KMS-11 (cell line): Measurements from ENCODE around the gene STK32B.

Experiments used
- H2AFZ ChIP-seq: fragments of 200-600 bp; sonication (generic); 2 replicates; pipeline ENCODE4 v1.6.1; 2016; ENCODE audit warnings: antibody characterized with exemption, mixed run types, low read depth
- H3K27ac ChIP-seq: fragments of 200-600 bp; sonication (generic); 2 replicates; pipeline ENCODE4 v1.6.1; 2016; ENCODE audit warnings: mild to moderate bottlenecking, mixed run types
- H3K27me3 ChIP-seq: fragments of 200-600 bp; sonication (generic); 2 replicates; pipeline ENCODE4 v1.6.1; 2017; ENCODE audit warnings: mild to moderate bottlenecking, low read depth, mixed run types, moderate library complexity; ENCODE audit not compliant: insufficient read depth
- H3K36me3 ChIP-seq: fragments of 200-600 bp; sonication (generic); 2 replicates; pipeline ENCODE4 v1.6.1; 2017; ENCODE audit warnings: mild to moderate bottlenecking, mixed run types; ENCODE audit not compliant: insufficient read depth
- H3K4me1 ChIP-seq: fragments of 200-600 bp; sonication (generic); 2 replicates; pipeline ENCODE4 v1.6.1; 2016; ENCODE audit warnings: mild to moderate bottlenecking, low read depth, mixed run types; ENCODE audit not compliant: poor library complexity, severe bottlenecking
- H3K4me2 ChIP-seq: fragments of 200-600 bp; sonication (generic); 2 replicates; pipeline ENCODE4 v1.7.0; 2016; ENCODE audit warnings: mild to moderate bottlenecking, mixed run types
- H3K4me3 ChIP-seq: fragments of 200-600 bp; sonication (generic); IDR thresholded peaks from 2 replicates; pipeline ENCODE4 v1.6.1; 2017; ENCODE audit warnings: low read depth, low read length, mixed read lengths; ENCODE audit not compliant: insufficient read depth
- H3K79me2 ChIP-seq: fragments of 200-600 bp; sonication (generic); 2 replicates; pipeline ENCODE4 v1.6.1; 2016; ENCODE audit warnings: low read depth, mixed run types; ENCODE audit not compliant: insufficient read depth
- H3K9ac ChIP-seq: fragments of 200-600 bp; sonication (generic); 2 replicates; pipeline ENCODE4 v1.6.1; 2016; ENCODE audit warnings: mild to moderate bottlenecking, mixed run types
- H4K20me1 ChIP-seq: fragments of 200-600 bp; sonication (generic); 2 replicates; pipeline ENCODE4 v1.6.1; 2016; ENCODE audit warnings: mild to moderate bottlenecking, mixed run types; ENCODE audit not compliant: insufficient read depth
- TF ChIP-seq, protein P1 (sequence below): fragments of 200-600 bp; sonication (generic); conservative IDR thresholded peaks from 2 replicates; pipeline ENCODE4 v1.6.1; 2017; ENCODE audit warnings: low read depth, mild to moderate bottlenecking, antibody characterized with exemption, low read length, moderate library complexity, mixed read lengths

Gene STK32B

DNA sequence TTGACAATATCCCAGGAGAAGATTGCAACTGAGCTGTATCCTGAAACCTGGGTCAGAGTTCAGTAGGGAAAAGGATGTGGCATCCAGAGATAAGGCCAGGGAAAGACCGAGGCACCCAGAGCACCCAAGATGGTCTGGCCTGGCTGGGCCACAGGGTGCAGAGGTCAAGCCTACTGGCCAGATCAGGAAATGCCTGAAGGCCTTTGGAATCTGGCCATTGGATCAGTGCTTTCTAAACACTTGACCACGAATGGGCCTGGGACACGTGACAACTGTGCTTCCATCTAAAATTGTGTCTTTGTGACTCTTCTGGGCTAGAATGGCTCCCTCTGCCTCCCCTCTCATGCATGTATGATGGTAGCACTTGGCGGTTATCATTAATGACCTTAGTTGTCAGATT, 340.2 kb downstream of the STK32B start:
- no peak overlapping the region for H2AFZ ChIP-seq
- H3K4me2 ChIP-seq = no peak overlapping the region
- H4K20me1 ChIP-seq = no peaks in the 10 kb centered on the region
- no peak overlapping the region for H3K4me3 ChIP-seq
- no peak overlapping the region for H3K27ac ChIP-seq
- H3K36me3 ChIP-seq = no peaks in the 10 kb centered on the region
- H3K4me1 ChIP-seq = no peaks in the 10 kb centered on the region
- no peaks in the 10 kb centered on the region for H3K79me2 ChIP-seq
- TF ChIP-seq, protein P1, sequence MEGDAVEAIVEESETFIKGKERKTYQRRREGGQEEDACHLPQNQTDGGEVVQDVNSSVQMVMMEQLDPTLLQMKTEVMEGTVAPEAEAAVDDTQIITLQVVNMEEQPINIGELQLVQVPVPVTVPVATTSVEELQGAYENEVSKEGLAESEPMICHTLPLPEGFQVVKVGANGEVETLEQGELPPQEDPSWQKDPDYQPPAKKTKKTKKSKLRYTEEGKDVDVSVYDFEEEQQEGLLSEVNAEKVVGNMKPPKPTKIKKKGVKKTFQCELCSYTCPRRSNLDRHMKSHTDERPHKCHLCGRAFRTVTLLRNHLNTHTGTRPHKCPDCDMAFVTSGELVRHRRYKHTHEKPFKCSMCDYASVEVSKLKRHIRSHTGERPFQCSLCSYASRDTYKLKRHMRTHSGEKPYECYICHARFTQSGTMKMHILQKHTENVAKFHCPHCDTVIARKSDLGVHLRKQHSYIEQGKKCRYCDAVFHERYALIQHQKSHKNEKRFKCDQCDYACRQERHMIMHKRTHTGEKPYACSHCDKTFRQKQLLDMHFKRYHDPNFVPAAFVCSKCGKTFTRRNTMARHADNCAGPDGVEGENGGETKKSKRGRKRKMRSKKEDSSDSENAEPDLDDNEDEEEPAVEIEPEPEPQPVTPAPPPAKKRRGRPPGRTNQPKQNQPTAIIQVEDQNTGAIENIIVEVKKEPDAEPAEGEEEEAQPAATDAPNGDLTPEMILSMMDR = no peak
- no peaks in the 10 kb centered on the region for H3K27me3 ChIP-seq
- no peak overlapping the region for H3K9ac ChIP-seq

DNA sequence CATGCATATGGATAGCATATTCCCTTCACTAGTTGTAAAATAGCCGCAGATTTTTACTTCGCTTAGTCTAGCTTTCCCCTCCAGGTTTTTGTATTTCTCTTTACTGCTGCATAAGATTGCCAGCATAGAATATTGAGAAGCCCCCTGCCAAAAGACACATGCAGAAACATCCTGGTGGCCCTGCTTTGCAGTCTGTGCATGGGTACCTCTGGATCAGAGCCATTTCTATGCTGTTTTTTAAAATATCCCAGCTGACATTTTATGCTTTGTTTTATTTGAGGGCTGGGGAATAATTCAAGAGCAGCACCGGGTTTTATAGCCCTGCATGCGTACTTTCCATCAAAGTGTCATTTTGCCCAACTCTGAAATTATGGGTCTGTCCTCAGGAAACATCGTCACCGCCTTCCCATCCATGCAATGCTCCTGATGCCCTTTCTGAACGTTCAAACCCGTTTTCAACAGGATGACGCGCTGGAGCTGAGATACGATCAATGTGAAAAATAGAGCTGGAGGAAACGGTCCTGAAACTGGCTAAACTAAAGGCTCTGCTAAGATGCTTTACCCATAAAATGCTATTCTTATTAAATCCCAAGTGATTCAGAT, 342.7 kb downstream of the STK32B start:
- H3K4me1 ChIP-seq = no peaks in the 10 kb centered on the region
- TF ChIP-seq, protein P1 = no peak
- no peaks in the 10 kb centered on the region for H3K79me2 ChIP-seq
- no peaks in the 10 kb centered on the region for H3K27me3 ChIP-seq
- no peaks in the 10 kb centered on the region for H3K36me3 ChIP-seq
- no peak overlapping the region for H3K9ac ChIP-seq
- no peak overlapping the region for H3K4me3 ChIP-seq
- H3K27ac ChIP-seq = no peak overlapping the region
- H4K20me1 ChIP-seq = no peaks in the 10 kb centered on the region
- H3K4me2 ChIP-seq = no peak overlapping the region
- H2AFZ ChIP-seq = no peak overlapping the region

DNA sequence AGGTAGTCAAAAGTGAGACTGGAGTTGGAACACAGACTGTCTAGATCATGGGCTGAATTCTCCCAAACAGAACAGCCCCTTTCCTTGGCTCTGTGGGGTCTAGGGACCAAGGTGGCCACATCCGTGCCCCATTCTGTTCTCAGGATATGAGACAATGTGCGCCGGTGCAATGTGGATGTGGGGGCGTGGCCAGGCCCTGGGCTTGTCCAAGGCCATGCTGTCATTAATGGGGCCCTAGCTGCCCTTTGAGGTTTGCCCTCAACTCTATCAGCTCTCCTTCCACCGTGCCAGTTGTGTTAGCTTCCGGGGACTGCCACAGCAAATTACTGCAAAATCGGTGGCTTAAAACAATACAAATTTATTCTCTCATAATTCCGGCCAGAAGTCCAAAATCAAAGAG, 344.5 kb downstream of the STK32B start:
- no peak overlapping the region for H3K27ac ChIP-seq
- TF ChIP-seq, protein P1 = no peak
- no peak overlapping the region for H3K9ac ChIP-seq
- no peaks in the 10 kb centered on the region for H3K27me3 ChIP-seq
- no peak overlapping the region for H3K4me3 ChIP-seq
- no peaks in the 10 kb centered on the region for H3K79me2 ChIP-seq
- H2AFZ ChIP-seq = no peak overlapping the region
- H4K20me1 ChIP-seq = no peaks in the 10 kb centered on the region
- no peaks in the 10 kb centered on the region for H3K36me3 ChIP-seq
- no peak overlapping the region for H3K4me2 ChIP-seq
- no peaks in the 10 kb centered on the region for H3K4me1 ChIP-seq

DNA sequence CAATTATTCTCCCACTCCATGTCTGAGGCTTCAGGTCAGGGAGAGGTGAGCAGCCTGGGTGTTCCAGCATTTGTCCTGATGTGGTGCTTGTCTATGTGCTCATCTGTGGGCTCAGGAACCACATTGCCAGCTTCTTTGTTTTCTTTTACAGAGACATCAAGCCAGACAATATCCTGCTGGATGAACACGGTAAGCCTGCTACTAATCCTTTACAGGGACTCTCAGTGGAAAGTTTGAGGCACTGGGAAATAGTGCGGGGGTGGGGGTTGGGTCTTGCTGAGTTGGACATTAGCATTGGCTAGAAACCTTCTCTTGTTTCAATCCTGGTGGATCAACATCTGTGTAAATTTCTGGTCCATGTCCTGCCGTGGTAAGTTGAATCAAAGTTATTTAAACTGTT, 346.8 kb downstream of the STK32B start:
- no peak overlapping the region for H3K4me2 ChIP-seq
- H3K9ac ChIP-seq = no peak overlapping the region
- no peak overlapping the region for H3K4me3 ChIP-seq
- no peak overlapping the region for H2AFZ ChIP-seq
- no peaks in the 10 kb centered on the region for H3K27me3 ChIP-seq
- H3K27ac ChIP-seq = no peak overlapping the region
- H3K4me1 ChIP-seq = no peaks in the 10 kb centered on the region
- no peaks in the 10 kb centered on the region for H3K36me3 ChIP-seq
- TF ChIP-seq, protein P1 = no peak
- H4K20me1 ChIP-seq = no peaks in the 10 kb centered on the region
- H3K79me2 ChIP-seq = no peaks in the 10 kb centered on the region
